GM12878 (cell line): ENCODE measurements around the gene IRGC. TPM values are rescaled to one million over a fixed set of nuclear protein-coding genes. Genes with fewer than 3 reads are reported as not detected.
A peak's percentile ranks its signal among the peaks of the same experiment; 100 is the strongest.

ENCODE experiments used
- ATAC-seq: fragments of 200-7000 bp; cut with Tn5 transposase; 3 replicates; pipeline ENCODE4 v1.9.1; 2020; ENCODE audit warnings: mild to moderate bottlenecking, moderate library complexity
- BruUV-seq: library from RNA; stranded (reverse); fragments of 400-500 nt; replicated peaks from 2 replicates; lab custom pipeline; 2021; lab: Mats Ljungman, UMichigan
- CTCF ChIA-PET: fragments of 300-600 bp; sonication (Branson Sonifier 250); formaldehyde crosslinking; extraction: SDS; loops from one replicate; lab custom pipeline; 2021; ENCODE audit warnings: inconsistent platforms; lab: Yijun Ruan, JAX
- POLR2A ChIA-PET: fragments of 350-600 bp; formaldehyde crosslinking; extraction: SDS; loops from one replicate; lab custom pipeline; 2021; ENCODE audit warnings: inconsistent platforms; lab: Charles Lee
- RAD21 ChIA-PET: fragments of 300-600 bp; sonication (Branson Sonifier 250); formaldehyde crosslinking; loops from one replicate; lab custom pipeline; 2023; ENCODE audit warnings: antibody characterized with exemption; ENCODE audit not compliant: unreplicated experiment; lab: Charles Lee
- SMC1A ChIA-PET: fragments of 300-600 bp; sonication (Branson Sonifier 250); formaldehyde crosslinking; loops from one replicate; lab custom pipeline; 2023; ENCODE audit not compliant: unreplicated experiment, uncharacterized antibody; lab: Charles Lee
- DNase-seq: peaks from one replicate; pipeline ENCODE4 v3.0.0-alpha.2; 2011; ENCODE audit warnings: low read depth, low spot score
- FAIRE-seq: peaks from 3 replicates; lab custom pipeline; 2011; peaks lifted over from hg19 to GRCh38; lab: Jason Lieb, UNC
- H2AFZ ChIP-seq: 2 replicates; pipeline ENCODE4 v1.6.0; 2011; ENCODE audit warnings: low read depth, low read length, control low read depth; ENCODE audit not compliant: control insufficient read depth
- H3K27ac ChIP-seq: 2 replicates; pipeline ENCODE4 v1.5.1; 2011; ENCODE audit warnings: control low read depth; ENCODE audit not compliant: control insufficient read depth, insufficient read depth
- H3K27me3 ChIP-seq, 2 experiments: replicated peaks in 1 of 2; 2 replicates each; pipeline versions ENCODE4 v1.6.0 to v1.6.1; 2011; ENCODE audit warnings: low read length in 1 of 2; ENCODE audit not compliant: control insufficient read depth in 2 of 2, insufficient read depth in 2 of 2
- H3K36me3 ChIP-seq, 2 experiments: 2 replicates each; pipeline ENCODE4 v1.5.1; 2011; ENCODE audit warnings: low read length in 1 of 2; ENCODE audit not compliant: control insufficient read depth in 2 of 2, insufficient read depth in 2 of 2
- H3K4me1 ChIP-seq: 2 replicates; pipeline ENCODE4 v1.6.1; 2011; ENCODE audit warnings: mild to moderate bottlenecking, low read length, moderate library complexity, mixed read lengths; ENCODE audit not compliant: control insufficient read depth, insufficient read depth
- H3K4me2 ChIP-seq: 2 replicates; pipeline ENCODE4 v1.6.0; 2011; ENCODE audit warnings: control low read depth; ENCODE audit not compliant: control insufficient read depth, insufficient read depth
- H3K4me3 ChIP-seq: fragments of 200-600 bp; sonication (generic); 2 replicates; pipeline ENCODE4 v1.5.1; 2016
- H3K79me2 ChIP-seq: 2 replicates; pipeline ENCODE4 v1.6.0; 2011; ENCODE audit warnings: low read length; ENCODE audit not compliant: control insufficient read depth, insufficient read depth
- H3K9ac ChIP-seq: 2 replicates; pipeline ENCODE4 v1.8.0; 2011; ENCODE audit warnings: low read length, control low read depth, mixed read lengths; ENCODE audit not compliant: control insufficient read depth, insufficient read depth
- H3K9me3 ChIP-seq: replicated peaks from 3 replicates; pipeline ENCODE4 v1.5.1; 2011; ENCODE audit warnings: mild to moderate bottlenecking, low read length; ENCODE audit not compliant: control insufficient read depth, insufficient read depth
- H4K20me1 ChIP-seq: 2 replicates; pipeline ENCODE4 v1.6.0; 2011; ENCODE audit not compliant: control insufficient read depth, insufficient read depth
- CTCF ChIP-seq, 3 experiments: IDR thresholded peaks in 2 of 3; conservative IDR thresholded peaks in 1 of 3; 2 replicates each; pipeline ENCODE4 v1.5.1; 2011; ENCODE audit warnings: low read depth in 3 of 3, low read length in 3 of 3, mild to moderate bottlenecking in 3 of 3, control low read depth in 2 of 3, moderate library complexity in 2 of 3, inconsistent platforms in 1 of 3, mixed read lengths in 1 of 3; ENCODE audit not compliant: control insufficient read depth in 2 of 3, insufficient read depth in 1 of 3; ENCODE audit errors: extremely low read depth in 1 of 3
- IKZF2 ChIP-seq, 2 experiments: fragments of 450-650 bp; IDR thresholded peaks; 2 replicates each; pipeline ENCODE4 v1.6.1; 2017; ENCODE audit warnings: mild to moderate bottlenecking in 2 of 2, moderate library complexity in 2 of 2
- NFYB ChIP-seq: IDR thresholded peaks from 2 replicates; pipeline ENCODE4 v1.6.1; 2011; ENCODE audit warnings: low read depth, mild to moderate bottlenecking, low read length, improper control_type of control experiment, moderate library complexity; ENCODE audit not compliant: insufficient read depth
- SPI1 ChIP-seq: IDR thresholded peaks from 2 replicates; pipeline ENCODE4 v1.6.1; 2011; ENCODE audit warnings: low read depth, mild to moderate bottlenecking, low read length, moderate library complexity, borderline replicate concordance; ENCODE audit not compliant: insufficient read depth
- ZBED1 ChIP-seq: IDR thresholded peaks from 2 replicates; pipeline ENCODE4 v1.6.1; 2016; ENCODE audit warnings: borderline replicate concordance
- WGBS: methylation state at CpG from one replicate; pipeline ENCODE4 v1.1.6; 2016; ENCODE audit warnings: low lambda C conversion rate; ENCODE audit not compliant: insufficient replicate concordance, insufficient coverage; ENCODE audit errors: missing lambda C conversion rate; 5-methylcytosine and 5-hydroxymethylcytosine counted together
- in situ Hi-C: fragments of 300-500 bp; cut with MboI; formaldehyde crosslinking; loops from 9 replicates; pipeline ENCODE4 v1.14.3; 2018; ENCODE audit warnings: mixed read lengths
- intact Hi-C: fragments of 100-400 bp; cut with micrococcal nuclease; formaldehyde crosslinking; loops from one replicate; pipeline ENCODE4 v1.14.2; 2022; ENCODE audit not compliant: unreplicated experiment
- polyA plus RNA-seq, 11 experiments: library from polyadenylated mRNA; depleted of rRNA in 4 of 11; unstranded in 6 of 11; stranded (reverse) in 5 of 11; fragments of >200 nt; fragmentation: Nextera tagmentation in 4 of 11; fragmentation: Illumina TruSeq in 1 of 11; extraction: Ambion mirVana in 4 of 11; extraction: Trizol in 1 of 11; gene quantifications; 1 replicate in 1 of 11; 2 replicates in 10 of 11; pipeline versions ENCODE4 v1.2.1 to v1.2.3, GENCODE V29; 2011 to 2016; ENCODE audit warnings: inconsistent platforms in 2 of 11, missing spikeins in 2 of 11, low read depth in 1 of 11
- total RNA-seq, 4 experiments: library from RNA; depleted of rRNA in 3 of 4; stranded (reverse); fragments of >200 nt in 3 of 4; fragmentation: Illumina TruSeq in 1 of 4; extraction: Trizol in 1 of 4; gene quantifications; 2 replicates each; pipeline versions ENCODE4 v1.2.1 to v1.2.3, GENCODE V29; 2013 to 2021
- TF ChIP-seq, protein P1 (sequence below): IDR thresholded peaks from 2 replicates; pipeline ENCODE4 v1.6.1; 2012; ENCODE audit warnings: mild to moderate bottlenecking, low read depth, low read length

IRGC gene
- total and polyA plus RNA-seq, 10 of the 15 experiments (the other 5 are each of a cell fraction or from before 2014, with no cell fraction given), result 0.04 TPM; not detected in 9

- in situ Hi-C loops, result loop anchor here (25.0 kb wide), 2 partner anchors 1703 to 1822 kb away; partner anchors contain the start of genes ERFL and FOSB
- Histone ChIP-seq H3K4me3 (no peak overlapping the region), H4K20me1 (no peaks in the 10 kb centered on the region), H3K9me3 (no peaks in the 10 kb centered on the region; the same call in 2 of the 3 replicates), H3K4me1 (peaks cover 55% of the 10 kb centered on the region), H3K27me3 (no peaks in the 10 kb centered on the region), H3K4me2 (peak overlapping the region; percentile 66), H3K9ac (peak overlapping the region; percentile 51), H3K79me2 (peaks cover 18% of the 10 kb centered on the region), H3K27ac (peak overlapping the region; percentile 90), H2AFZ (peak overlapping the region; percentile 61; the same call in 1 of the 2 replicates), H3K36me3 (no peaks in the 10 kb centered on the region)
- 6% methylated on average over 5 of the region's 5 CpGs for WGBS
- ChIA-PET POLR2A (interaction anchor here (0.8 to 18.9 kb wide), 3 partner anchors 9 to 1632 kb away, joined by 3 to 389 read pairs (median 307); partner anchors contain the start of genes KCNN4 and SMG9), SMC1A (interaction anchor here (1.3 to 20.1 kb wide), 3 partner anchors 8 to 19 kb away, joined by 4 to 325 read pairs (median 11); partner anchors contain the start of gene KCNN4), RAD21 (interaction anchor here (0.7 to 8.3 kb wide), 5 partner anchors 11 to 90 kb away, joined by 4 to 55 read pairs (median 19); partner anchors contain the start of gene PLAUR), CTCF (interaction anchor here (0.8 to 20.8 kb wide), 5 partner anchors 14 to 50 kb away, joined by 3 to 324 read pairs (median 9); partner anchors contain the start of gene KCNN4)
- intact Hi-C loops, result no loop called here
- BruUV-seq, result no TSS peak
- FAIRE-seq (peak; percentile 35), ATAC-seq (no peak), DNase-seq (no peak)
- TF ChIP-seq SPI1, result peak; percentile 5; the same call in 1 of the 2 replicates
- TF ChIP-seq ZBED1, result no peak
- peak; percentile 19 to 44 (median 42); a peak in 4 of 6 replicates for TF ChIP-seq CTCF (IDR thresholded peaks at IDR 0.05 in 2 of 3, conservative IDR thresholded peaks at IDR 0.05 in 1 of 3; ENCODE audit: control insufficient read depth in 2 of 3, extremely low read depth in 1 of 3, insufficient read depth in 1 of 3, low read depth in 3 of 3, low read length in 3 of 3)
- no peak for TF ChIP-seq NFYB
- TF ChIP-seq IKZF2 (IDR thresholded peaks at IDR 0.05), result 0 out of 4 replicates have a peak, but pooled peaks of 1 of the 2 experiments have one; percentile 26
- TF ChIP-seq, protein P1, sequence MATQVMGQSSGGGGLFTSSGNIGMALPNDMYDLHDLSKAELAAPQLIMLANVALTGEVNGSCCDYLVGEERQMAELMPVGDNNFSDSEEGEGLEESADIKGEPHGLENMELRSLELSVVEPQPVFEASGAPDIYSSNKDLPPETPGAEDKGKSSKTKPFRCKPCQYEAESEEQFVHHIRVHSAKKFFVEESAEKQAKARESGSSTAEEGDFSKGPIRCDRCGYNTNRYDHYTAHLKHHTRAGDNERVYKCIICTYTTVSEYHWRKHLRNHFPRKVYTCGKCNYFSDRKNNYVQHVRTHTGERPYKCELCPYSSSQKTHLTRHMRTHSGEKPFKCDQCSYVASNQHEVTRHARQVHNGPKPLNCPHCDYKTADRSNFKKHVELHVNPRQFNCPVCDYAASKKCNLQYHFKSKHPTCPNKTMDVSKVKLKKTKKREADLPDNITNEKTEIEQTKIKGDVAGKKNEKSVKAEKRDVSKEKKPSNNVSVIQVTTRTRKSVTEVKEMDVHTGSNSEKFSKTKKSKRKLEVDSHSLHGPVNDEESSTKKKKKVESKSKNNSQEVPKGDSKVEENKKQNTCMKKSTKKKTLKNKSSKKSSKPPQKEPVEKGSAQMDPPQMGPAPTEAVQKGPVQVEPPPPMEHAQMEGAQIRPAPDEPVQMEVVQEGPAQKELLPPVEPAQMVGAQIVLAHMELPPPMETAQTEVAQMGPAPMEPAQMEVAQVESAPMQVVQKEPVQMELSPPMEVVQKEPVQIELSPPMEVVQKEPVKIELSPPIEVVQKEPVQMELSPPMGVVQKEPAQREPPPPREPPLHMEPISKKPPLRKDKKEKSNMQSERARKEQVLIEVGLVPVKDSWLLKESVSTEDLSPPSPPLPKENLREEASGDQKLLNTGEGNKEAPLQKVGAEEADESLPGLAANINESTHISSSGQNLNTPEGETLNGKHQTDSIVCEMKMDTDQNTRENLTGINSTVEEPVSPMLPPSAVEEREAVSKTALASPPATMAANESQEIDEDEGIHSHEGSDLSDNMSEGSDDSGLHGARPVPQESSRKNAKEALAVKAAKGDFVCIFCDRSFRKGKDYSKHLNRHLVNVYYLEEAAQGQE, result no peak
Measured at GRCh38 chr19:43759515-43759914, 43.6 kb downstream of the IRGC start.
